Peyer's patch (tissue), 4 donors: Measurements from ENCODE around the gene CYP19A1.

ENCODE experiments used
- POLR2A ChIP-seq, 2 donors: fragments of 450-650 bp; IDR thresholded peaks; one replicate each; pipeline ENCODE4 v1.5.1; 2017; ENCODE audit warnings: antibody characterized with exemption in 2 of 2, mild to moderate bottlenecking in 2 of 2, moderate library complexity in 2 of 2
- TF ChIP-seq, protein P1 (sequence below), 6 experiments: fragments of 450-650 bp in 4 of 6; fragments of 200-600 bp in 2 of 6; sonication (generic) in 1 of 6; IDR thresholded peaks; one replicate each; pipeline ENCODE4 v1.5.1; 2017 to 2019; ENCODE audit warnings: antibody characterized with exemption in 6 of 6, mild to moderate bottlenecking in 3 of 6, moderate library complexity in 1 of 6

DNA sequence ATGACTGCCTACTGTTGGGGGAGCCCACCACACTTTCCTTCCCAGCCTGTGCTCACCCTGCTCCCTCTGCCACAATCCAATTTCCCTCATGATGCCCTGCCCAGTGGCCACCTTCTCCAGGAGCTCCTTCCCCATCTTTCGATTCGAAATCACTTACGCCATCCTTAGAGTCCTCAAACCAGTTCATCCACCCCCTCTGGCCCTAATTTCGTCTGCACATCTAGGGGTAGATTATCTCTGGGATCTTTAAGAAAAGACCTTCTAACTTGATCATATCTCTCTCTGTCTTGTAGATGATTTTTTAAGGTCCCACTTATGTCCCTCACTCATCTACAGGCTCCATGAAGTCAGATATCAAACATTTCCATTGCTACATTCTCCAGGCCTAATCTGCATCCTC, 17.1 kb downstream of the CYP19A1 start:
- TF ChIP-seq, protein P1, sequence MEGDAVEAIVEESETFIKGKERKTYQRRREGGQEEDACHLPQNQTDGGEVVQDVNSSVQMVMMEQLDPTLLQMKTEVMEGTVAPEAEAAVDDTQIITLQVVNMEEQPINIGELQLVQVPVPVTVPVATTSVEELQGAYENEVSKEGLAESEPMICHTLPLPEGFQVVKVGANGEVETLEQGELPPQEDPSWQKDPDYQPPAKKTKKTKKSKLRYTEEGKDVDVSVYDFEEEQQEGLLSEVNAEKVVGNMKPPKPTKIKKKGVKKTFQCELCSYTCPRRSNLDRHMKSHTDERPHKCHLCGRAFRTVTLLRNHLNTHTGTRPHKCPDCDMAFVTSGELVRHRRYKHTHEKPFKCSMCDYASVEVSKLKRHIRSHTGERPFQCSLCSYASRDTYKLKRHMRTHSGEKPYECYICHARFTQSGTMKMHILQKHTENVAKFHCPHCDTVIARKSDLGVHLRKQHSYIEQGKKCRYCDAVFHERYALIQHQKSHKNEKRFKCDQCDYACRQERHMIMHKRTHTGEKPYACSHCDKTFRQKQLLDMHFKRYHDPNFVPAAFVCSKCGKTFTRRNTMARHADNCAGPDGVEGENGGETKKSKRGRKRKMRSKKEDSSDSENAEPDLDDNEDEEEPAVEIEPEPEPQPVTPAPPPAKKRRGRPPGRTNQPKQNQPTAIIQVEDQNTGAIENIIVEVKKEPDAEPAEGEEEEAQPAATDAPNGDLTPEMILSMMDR (IDR thresholded peaks at IDR 0.05): no peak
- TF ChIP-seq POLR2A (IDR thresholded peaks at IDR 0.05): no peak
